ENCODE results near the gene TSPAN13.

TSPAN13 gene

GRCh38 chr7:16816824-16817223, 63.3 kb downstream of the TSPAN13 start:
- no peak for DNase-seq

DNA sequence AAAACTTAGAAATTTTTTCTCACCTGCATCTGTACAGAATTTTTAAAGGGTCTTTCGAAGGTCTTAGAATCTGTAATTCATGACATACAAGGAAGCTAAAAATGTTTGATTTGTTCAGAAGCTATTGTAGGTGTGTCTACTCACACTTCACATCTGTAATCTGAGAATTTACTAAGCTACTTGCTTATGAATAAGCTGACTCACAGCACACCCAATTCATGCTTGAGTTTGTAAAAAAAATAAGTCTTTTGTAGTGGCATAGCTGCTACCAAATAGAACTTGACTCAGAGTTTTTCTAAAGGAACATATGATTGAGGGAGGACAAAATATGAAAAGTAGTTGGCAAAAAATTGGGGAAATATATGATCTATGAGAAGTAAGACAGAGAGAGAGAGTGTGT, 64.0 kb downstream of the TSPAN13 start:
- DNase-seq: no peak

- no peak for DNase-seq
Measured at GRCh38 chr7:16818732-16819131, 65.2 kb downstream of the TSPAN13 start.

DNA sequence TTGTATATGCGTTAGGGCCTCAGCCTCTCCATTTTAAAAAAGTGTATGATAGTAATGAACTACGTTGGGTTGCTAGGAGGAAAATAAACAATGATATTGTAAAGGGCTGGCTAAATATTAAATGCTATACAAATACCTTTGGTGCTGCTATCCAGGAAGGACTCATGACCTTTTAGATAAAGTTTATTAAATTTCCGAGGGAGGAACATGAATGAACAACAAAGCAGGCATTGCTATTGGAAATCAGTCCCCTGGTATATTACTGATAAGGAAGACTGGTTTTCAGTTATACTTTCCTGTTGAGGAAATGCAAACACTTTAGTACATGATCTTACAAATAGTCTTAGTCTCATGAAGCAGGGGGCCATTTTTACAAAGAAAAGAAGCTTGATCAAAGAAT, 68.5 kb downstream of the TSPAN13 start:
- no peak for DNase-seq

GRCh38 chr7:16826060-16826459, 72.5 kb downstream of the TSPAN13 start:
- DNase-seq: no peak

GRCh38 chr7:16833373-16833772, 79.8 kb downstream of the TSPAN13 start:
- DNase-seq: no peak
